Inferior parietal cortex (tissue), 1 donor: ENCODE results near the gene BCL11B.

Source experiments
- DNase-seq: peaks from one replicate; pipeline ENCODE4 v3.0.0-alpha.2; 2016; ENCODE audit errors: extremely low spot score

Gene BCL11B

GRCh38 chr14:99224948-99225347, 47.0 kb downstream of the BCL11B start:
- DNase-seq, result no peak

GRCh38 chr14:99224116-99224910, 47.7 kb downstream of the BCL11B start:
- DNase-seq, result no peak

GRCh38 chr14:99221445-99221844, 50.6 kb downstream of the BCL11B start:
- DNase-seq, result no peak

GRCh38 chr14:99217066-99217955, 54.7 kb downstream of the BCL11B start:
- DNase-seq, result no peak

- no peak for DNase-seq
Measured at GRCh38 chr14:99216191-99216590, 55.8 kb downstream of the BCL11B start.

- no peak for DNase-seq
Measured at GRCh38 chr14:99215277-99215676, 56.7 kb downstream of the BCL11B start.

GRCh38 chr14:99214701-99215100, 57.3 kb downstream of the BCL11B start:
- no peak for DNase-seq

GRCh38 chr14:99213527-99213971, 58.4 kb downstream of the BCL11B start:
- DNase-seq, result no peak

- DNase-seq, result no peak
Measured at GRCh38 chr14:99213101-99213500, 58.9 kb downstream of the BCL11B start.

GRCh38 chr14:99212646-99213045, 59.4 kb downstream of the BCL11B start:
- DNase-seq, result no peak

GRCh38 chr14:99212199-99212598, 59.8 kb downstream of the BCL11B start:
- no peak for DNase-seq

- DNase-seq, result no peak
Measured at GRCh38 chr14:99211410-99211809, 60.6 kb downstream of the BCL11B start.

GRCh38 chr14:99210333-99210732, 61.7 kb downstream of the BCL11B start:
- no peak for DNase-seq

GRCh38 chr14:99209409-99209808, 62.6 kb downstream of the BCL11B start:
- no peak for DNase-seq

GRCh38 chr14:99208318-99208717, 63.7 kb downstream of the BCL11B start:
- no peak for DNase-seq

- DNase-seq, result no peak
Measured at GRCh38 chr14:99207456-99207855, 64.5 kb downstream of the BCL11B start.

GRCh38 chr14:99206090-99206489, 65.9 kb downstream of the BCL11B start:
- no peak for DNase-seq

- DNase-seq, result no peak
Measured at GRCh38 chr14:99205086-99205688, 66.8 kb downstream of the BCL11B start.

GRCh38 chr14:99203801-99204200, 68.2 kb downstream of the BCL11B start:
- DNase-seq, result no peak

GRCh38 chr14:99203080-99203479, 68.9 kb downstream of the BCL11B start:
- DNase-seq, result no peak

- no peak for DNase-seq
Measured at GRCh38 chr14:99202516-99202915, 69.5 kb downstream of the BCL11B start.

GRCh38 chr14:99201351-99202073, 70.5 kb downstream of the BCL11B start:
- no peak for DNase-seq
